GM12872 (cell line): Measurements from ENCODE around the gene RNASE7.

ENCODE experiments used
- TF ChIP-seq, protein P1 (sequence below): IDR thresholded peaks from 3 replicates; pipeline ENCODE4 v1.5.1; 2011; ENCODE audit warnings: low read depth, mild to moderate bottlenecking, low read length, moderate library complexity; ENCODE audit not compliant: insufficient read depth

The RNASE7 gene

DNA sequence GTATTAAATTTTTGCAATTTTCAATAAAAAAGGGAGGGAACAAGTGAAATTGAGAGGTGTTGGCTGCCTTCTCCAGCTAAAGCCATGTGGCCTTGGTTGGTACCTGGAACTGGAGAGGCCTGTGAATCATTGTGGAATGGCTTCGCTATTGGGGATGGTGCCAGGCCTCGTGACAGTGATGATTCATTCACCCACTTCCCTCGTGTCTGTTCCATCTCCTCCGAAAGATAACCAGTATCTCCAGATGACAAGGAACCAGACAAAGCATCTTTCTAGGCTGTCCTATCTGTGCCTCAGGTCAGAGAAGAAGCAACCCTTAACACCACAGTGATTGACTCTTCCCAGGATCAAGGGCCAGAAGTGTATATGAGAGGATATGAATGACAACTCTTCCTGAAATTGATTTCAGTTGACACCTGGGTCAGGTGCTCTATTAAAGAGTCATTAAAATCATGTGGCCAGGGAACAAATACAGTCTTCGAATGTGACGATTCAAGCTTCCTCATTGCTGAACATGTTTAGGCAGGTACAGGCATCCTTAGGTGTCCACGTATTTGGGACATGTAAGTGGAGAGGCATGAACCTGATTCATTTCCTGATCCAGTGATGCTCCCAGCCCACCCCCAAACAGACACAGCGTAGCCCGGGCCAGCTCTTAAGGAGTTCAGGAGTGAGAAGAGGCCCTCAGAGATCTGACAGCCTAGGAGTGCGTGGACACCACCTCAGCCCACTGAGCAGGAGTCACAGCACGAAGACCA, at the start of gene RNASE7:
Gene RNASE7 (plus strand): TSS at position 687 of the 758 bp plus-strand sequence. CDS start 631 bp downstream, outside the sequence.
- TF ChIP-seq, protein P1, sequence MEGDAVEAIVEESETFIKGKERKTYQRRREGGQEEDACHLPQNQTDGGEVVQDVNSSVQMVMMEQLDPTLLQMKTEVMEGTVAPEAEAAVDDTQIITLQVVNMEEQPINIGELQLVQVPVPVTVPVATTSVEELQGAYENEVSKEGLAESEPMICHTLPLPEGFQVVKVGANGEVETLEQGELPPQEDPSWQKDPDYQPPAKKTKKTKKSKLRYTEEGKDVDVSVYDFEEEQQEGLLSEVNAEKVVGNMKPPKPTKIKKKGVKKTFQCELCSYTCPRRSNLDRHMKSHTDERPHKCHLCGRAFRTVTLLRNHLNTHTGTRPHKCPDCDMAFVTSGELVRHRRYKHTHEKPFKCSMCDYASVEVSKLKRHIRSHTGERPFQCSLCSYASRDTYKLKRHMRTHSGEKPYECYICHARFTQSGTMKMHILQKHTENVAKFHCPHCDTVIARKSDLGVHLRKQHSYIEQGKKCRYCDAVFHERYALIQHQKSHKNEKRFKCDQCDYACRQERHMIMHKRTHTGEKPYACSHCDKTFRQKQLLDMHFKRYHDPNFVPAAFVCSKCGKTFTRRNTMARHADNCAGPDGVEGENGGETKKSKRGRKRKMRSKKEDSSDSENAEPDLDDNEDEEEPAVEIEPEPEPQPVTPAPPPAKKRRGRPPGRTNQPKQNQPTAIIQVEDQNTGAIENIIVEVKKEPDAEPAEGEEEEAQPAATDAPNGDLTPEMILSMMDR = no peak

- TF ChIP-seq, protein P1 = no peak
Measured at GRCh38 chr14:20996521-20996920, 45.6 kb upstream of the RNASE7 start.

DNA sequence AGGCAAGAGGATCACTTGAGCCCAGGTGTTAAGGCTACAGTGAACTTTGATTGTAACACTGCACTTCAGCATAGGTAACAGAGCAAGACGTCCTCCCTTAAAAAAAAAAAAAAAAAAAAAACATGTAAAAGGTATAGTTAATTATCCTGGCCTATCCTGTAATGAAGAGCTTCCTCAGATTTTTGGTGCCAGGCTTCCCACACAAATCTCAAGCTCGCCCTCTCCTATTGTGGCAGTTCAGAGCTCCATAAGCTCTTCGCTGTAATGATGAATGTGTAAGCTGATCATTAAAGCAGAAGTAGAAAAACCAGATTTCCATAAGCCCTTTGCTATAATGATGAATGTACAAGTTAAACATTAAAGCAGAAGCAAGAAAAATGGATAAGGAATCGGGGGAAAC, 45.0 kb upstream of the RNASE7 start:
- TF ChIP-seq, protein P1 = no peak

GRCh38 chr14:20997564-20997963, 44.6 kb upstream of the RNASE7 start:
- TF ChIP-seq, protein P1 = no peak

- TF ChIP-seq, protein P1 = no peak
Measured at GRCh38 chr14:20998139-20998538, 44.0 kb upstream of the RNASE7 start.

GRCh38 chr14:20998674-20999366, 43.3 kb upstream of the RNASE7 start, which contains the start of gene SLC39A2:
SLC39A2 (plus strand) TSS chr14:20999293; CDS start chr14:20999447, 154 bp downstream.
- TF ChIP-seq, protein P1 = no peak

GRCh38 chr14:20999591-20999990, 42.6 kb upstream of the RNASE7 start:
- TF ChIP-seq, protein P1 = no peak
